HG03025 (cell line): Measurements from ENCODE around the gene MS4A10.

ENCODE experiments used
- ATAC-seq: cut with Tn5 transposase; IDR thresholded peaks from one replicate; pipeline ENCODE4 v1.9.1; 2021; ENCODE audit warnings: mild to moderate bottlenecking, moderate library complexity; ENCODE audit not compliant: unreplicated experiment, low FRiP score

The MS4A10 gene

GRCh38 chr11:60785806-60786361 lies 751 bp downstream of the MS4A10 start:
- ATAC-seq: no peak

DNA sequence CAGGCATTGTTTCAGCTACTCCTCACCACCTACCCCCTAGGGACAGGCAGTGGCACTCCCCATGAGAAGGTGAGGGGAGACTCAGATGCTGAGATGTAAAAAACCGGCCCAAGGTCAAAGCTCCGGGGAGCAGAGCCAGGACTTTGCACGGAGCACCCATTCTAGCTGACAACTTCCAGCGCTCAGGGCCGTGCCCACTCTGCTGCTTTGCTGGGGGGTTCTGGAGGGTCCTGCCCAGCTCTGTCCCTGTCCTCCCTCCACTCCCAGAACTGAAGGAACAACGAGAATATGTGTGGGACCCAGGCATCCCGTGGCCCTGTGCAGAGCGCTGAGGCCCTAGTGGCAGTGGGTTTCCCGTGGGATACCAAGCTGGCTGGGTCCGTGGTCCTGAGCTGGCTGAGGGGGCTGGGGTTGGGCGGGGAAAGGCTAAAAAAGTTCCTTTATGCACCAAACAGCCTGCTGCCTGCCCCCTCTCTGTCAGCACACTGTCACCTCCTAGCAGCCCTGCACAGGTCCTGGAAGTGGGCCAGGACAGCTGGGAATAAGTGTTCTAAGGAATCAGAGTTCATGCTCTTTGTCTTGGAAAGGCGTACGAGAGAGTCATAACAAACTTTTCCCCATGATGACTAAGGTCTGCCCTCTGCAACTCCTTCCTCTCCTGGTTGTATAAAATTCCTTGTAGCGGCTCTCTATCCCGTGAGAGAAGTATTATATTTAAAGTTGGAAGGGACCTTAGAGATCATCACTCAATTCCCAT lies 1.9 kb downstream of the MS4A10 start:
- no peak for ATAC-seq

- ATAC-seq: no peak
These were observed 3.4 kb downstream of the MS4A10 start for GRCh38 chr11:60788401-60789125.

- no peak for ATAC-seq
These were observed 5.6 kb downstream of the MS4A10 start for GRCh38 chr11:60790726-60791125.

DNA sequence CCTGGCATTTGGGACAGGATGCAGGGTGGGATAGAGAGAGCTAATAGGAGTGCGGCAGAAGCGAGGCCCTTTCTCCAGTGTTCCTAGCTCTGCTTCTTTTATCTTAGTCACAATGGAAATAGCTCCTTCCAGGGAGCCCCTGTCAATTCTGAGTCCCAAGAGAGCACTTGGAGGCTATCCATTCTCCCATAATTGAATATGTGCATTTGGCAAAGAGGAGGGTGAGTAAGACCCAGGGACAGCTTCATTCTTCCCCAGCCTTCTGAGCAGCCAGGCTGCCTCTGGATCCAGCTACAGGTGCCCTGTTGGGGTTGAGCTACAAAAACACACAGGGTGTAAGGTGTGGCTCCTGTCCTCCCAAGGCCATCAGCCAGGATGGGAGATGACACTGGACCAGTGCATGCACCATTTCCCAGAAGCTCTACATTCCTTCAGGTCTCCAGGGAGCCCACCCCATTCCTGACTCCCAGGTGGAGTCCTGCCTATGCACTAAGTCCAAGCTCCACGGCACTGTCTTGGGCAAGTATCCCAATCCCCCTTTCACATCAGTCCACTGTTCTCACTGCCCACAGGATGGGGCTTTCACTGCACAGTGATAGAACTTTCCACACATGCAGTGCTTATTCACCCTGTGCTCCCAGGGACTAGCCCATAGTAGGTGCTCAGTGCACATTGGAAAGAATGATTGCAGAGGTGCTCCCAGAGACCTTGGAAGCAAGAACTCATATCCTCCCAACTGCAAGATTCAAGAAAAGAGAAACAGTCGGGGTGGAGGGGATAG lies 6.2 kb downstream of the MS4A10 start:
- ATAC-seq: no peak

- no peak for ATAC-seq
These were observed 7.4 kb downstream of the MS4A10 start for GRCh38 chr11:60792521-60792920.

DNA sequence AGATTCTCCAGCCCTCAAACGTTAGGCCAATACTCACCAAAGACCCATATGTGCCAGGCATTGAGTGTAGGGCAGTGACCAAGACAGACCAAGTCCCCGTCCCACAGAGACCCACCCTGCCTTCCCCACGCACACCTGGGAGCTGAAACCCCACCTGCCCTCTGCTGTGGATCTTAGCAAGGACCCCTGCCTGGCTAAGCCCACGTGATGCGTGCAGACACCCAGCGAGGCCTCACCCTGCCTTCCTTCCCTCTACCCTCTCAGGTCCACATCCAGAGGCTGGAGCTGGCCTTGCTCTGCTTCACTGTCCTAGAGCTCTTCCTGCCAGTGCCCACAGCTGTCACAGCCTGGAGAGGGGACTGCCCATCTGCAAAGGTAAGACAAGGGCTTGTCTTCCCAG lies 10.2 kb downstream of the MS4A10 start:
- ATAC-seq: no peak

GRCh38 chr11:60797846-60798630 lies 12.9 kb downstream of the MS4A10 start:
- no peak for ATAC-seq

DNA sequence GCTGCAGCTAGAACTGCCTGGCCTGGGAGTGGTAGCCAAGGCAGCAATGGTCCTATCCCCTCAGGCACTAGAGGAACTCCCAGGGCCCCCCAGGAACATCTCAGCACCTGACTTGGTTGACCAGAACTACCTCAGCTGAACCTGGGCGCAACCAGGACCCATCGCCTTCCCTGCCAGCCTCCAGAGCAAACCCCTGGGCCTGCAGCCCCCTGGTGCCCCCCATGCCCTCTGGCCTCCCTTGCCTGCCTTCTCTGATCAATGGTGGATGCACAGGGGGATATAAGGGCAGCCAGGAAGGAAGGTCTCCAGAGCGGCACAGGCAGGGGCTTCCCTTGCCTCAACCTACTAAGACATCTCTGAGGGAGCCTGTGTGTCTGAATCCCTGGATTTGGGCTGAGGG lies 13.5 kb downstream of the MS4A10 start:
- no peak for ATAC-seq

- ATAC-seq: no peak
These were observed 16.1 kb downstream of the MS4A10 start for GRCh38 chr11:60801194-60801593.

DNA sequence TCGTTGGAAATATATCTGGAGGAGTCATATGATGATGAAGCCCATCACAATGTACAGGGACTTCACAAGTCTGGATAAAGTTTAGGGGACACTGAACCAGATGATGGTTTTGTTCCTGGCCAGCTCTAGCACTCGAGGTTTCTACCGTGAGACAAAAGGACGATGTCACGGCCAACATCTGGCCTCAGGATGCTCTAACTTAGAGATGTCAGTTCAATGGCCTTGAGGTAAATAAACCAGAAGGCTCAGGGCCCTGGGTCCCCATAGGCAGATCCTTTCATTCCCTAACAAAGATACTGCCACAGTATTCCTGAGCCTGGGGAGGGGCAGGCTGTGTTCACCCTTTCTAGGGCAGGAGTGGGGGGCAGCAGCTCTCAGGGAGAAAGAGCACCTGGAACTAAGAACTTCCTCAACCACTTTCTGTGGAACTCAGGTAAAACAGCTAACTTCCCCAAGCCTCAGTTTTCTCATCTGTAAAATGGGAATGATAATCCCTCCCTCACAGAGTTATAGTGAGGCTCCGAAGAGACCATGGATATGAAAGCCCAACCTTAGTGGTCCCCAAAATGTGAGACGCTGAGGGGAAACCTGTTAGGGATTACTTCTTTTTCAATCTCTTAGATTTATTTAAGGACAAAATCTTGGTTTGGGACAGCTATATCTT lies 18.3 kb downstream of the MS4A10 start:
- no peak for ATAC-seq

DNA sequence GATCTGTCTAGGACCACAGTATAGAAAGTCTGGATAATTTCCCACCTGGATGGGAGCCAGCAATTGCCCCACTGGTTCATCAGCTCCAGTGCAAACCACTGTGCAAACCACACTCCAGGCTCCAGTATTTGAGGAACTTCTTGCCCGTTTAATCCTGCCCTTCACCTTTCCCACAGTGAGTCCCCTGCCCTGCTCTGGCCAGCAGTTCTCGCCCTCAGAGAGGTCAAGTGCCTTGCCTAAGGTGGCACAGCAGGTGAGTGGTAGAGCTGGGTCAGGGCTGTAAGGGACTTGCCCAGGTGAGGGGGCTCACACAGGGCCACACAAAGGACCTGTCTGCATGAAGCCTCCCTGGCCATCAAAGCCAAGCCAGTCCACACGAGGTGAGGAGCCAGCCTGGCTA lies 24.1 kb downstream of the MS4A10 start:
- no peak for ATAC-seq

DNA sequence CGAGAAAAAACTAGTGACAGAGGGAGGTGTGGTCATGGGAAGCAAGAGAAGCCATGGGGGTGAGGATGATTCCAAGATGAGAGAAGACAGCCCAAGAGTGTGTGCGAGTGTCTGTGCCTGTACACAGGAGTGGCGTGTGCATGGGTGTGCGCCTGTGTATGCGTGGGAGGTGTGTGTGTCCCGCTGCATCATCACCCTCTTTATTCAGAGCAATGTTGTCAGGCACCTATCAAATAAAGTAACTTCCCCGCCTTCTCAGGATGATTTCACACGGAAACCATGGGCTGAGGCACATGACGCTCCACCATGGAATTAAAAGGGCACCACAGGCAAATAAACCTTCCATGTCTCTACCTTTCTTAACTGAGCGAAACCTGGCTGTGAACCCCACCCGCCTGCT lies 24.6 kb downstream of the MS4A10 start:
- ATAC-seq: no peak

- ATAC-seq: no peak
These were observed 25.0 kb downstream of the MS4A10 start for GRCh38 chr11:60810151-60810550.

DNA sequence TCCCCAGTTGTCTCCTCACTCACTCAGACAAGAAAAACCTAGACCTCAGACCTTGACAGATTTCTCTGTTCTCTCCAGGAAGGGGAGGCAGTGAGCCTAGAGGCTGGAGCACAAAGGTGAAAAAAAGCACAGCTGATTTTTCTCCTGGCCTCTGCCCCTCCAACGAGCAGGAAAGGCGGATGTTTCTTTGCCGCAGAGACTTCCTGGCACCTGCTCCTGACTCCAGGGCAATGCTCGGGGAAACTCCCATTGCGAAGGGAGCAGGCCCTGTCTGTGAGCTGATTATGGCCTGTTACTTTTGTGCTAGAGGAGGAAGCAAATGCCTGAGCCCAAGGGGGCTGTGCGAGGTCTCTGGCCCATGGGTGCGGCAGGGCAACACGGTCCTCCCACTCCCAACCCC lies 25.4 kb downstream of the MS4A10 start:
- no peak for ATAC-seq

GRCh38 chr11:60813324-60813723 lies 28.2 kb downstream of the MS4A10 start:
- no peak for ATAC-seq

- no peak for ATAC-seq
These were observed 29.0 kb downstream of the MS4A10 start for GRCh38 chr11:60814112-60814511.

- no peak for ATAC-seq
These were observed 31.5 kb downstream of the MS4A10 start for GRCh38 chr11:60816590-60817157.

- no peak for ATAC-seq
These were observed 32.9 kb downstream of the MS4A10 start for GRCh38 chr11:60818057-60818456.
